ENCODE results near the gene CYP11A1.

CYP11A1 gene

GRCh38 chr15:74388363-74388951 lies 21.0 kb upstream of the CYP11A1 start:
- peak; percentile 19 for DNase-seq
- CTCF ChIA-PET: interaction anchor here (0.9 to 1.9 kb wide), 3 partner anchors 13 to 51 kb away, joined by 3 to 4 read pairs (median 3); no protein-coding TSS in a partner anchor
- Mint-ChIP-seq H3K27me3 (no peaks in the 10 kb centered on the region), H3K36me3 (no peaks in the 10 kb centered on the region), H3K9me3 (no peaks in the 10 kb centered on the region), H3K27ac (no peak overlapping the region), H3K4me1 (peaks cover 54% of the 10 kb centered on the region), H3K4me3 (no peak overlapping the region)

GRCh38 chr15:74387621-74388362 lies 20.3 kb upstream of the CYP11A1 start:
- Mint-ChIP-seq H3K27ac (no peak overlapping the region), H3K9me3 (no peaks in the 10 kb centered on the region)
- CTCF ChIA-PET: interaction anchor here (0.9 to 1.2 kb wide), 2 partner anchors 13 kb away, joined by 3 read pairs; no protein-coding TSS in a partner anchor

GRCh38 chr15:74387141-74387541 lies 19.7 kb upstream of the CYP11A1 start:
- no peaks in the 10 kb centered on the region for H3K9me3 Mint-ChIP-seq
- DNase-seq: no peak
- H3K36me3 Mint-ChIP-seq: no peaks in the 10 kb centered on the region
- no peak overlapping the region for H3K4me3 Mint-ChIP-seq
- peaks cover 57% of the 10 kb centered on the region for H3K4me1 Mint-ChIP-seq
- CTCF ChIA-PET: no interaction called here
- H3K27me3 Mint-ChIP-seq: no peaks in the 10 kb centered on the region
- H3K27ac Mint-ChIP-seq: no peak overlapping the region

More at GRCh38 chr15:74387621-74388362, 20.3 kb upstream of the CYP11A1 start:
- Mint-ChIP-seq H3K4me3 (no peak overlapping the region), H3K27me3 (no peaks in the 10 kb centered on the region), H3K36me3 (no peaks in the 10 kb centered on the region), H3K4me1 (peaks cover 57% of the 10 kb centered on the region)
- no peak for DNase-seq

GRCh38 chr15:74386496-74387140 lies 19.2 kb upstream of the CYP11A1 start:
- Mint-ChIP-seq H3K36me3 (no peaks in the 10 kb centered on the region), H3K4me1 (peaks cover 54% of the 10 kb centered on the region), H3K9me3 (no peaks in the 10 kb centered on the region), H3K4me3 (no peak overlapping the region), H3K27ac (no peak overlapping the region), H3K27me3 (no peaks in the 10 kb centered on the region)
- DNase-seq: no peak
- CTCF ChIA-PET: interaction anchor here (6.2 kb wide), 1 partner anchor 55 kb away, joined by 307 read pairs; the partner anchor contains the start of gene SEMA7A

GRCh38 chr15:74385733-74386132 lies 18.3 kb upstream of the CYP11A1 start:
- peaks cover 49% of the 10 kb centered on the region for H3K4me1 Mint-ChIP-seq
- H3K9me3 Mint-ChIP-seq: no peaks in the 10 kb centered on the region
- no peak for DNase-seq
- H3K27ac Mint-ChIP-seq: peak overlapping the region; percentile 89
- CTCF ChIA-PET: interaction anchor here (0.9 to 6.2 kb wide), 5 partner anchors 15 to 137 kb away, joined by 3 to 307 read pairs (median 3); partner anchors contain the start of gene SEMA7A
- H3K27me3 Mint-ChIP-seq: no peaks in the 10 kb centered on the region
- no peaks in the 10 kb centered on the region for H3K36me3 Mint-ChIP-seq
- H3K4me3 Mint-ChIP-seq: no peak overlapping the region

GRCh38 chr15:74384881-74385643 lies 17.6 kb upstream of the CYP11A1 start:
- peak; percentile 69 for DNase-seq
- no peaks in the 10 kb centered on the region for H3K27me3 Mint-ChIP-seq
- no peaks in the 10 kb centered on the region for H3K9me3 Mint-ChIP-seq
- no peaks in the 10 kb centered on the region for H3K36me3 Mint-ChIP-seq
- H3K4me1 Mint-ChIP-seq: peaks cover 45% of the 10 kb centered on the region
- peak overlapping the region; percentile 89 for H3K27ac Mint-ChIP-seq
- CTCF ChIA-PET: interaction anchor here (0.9 to 6.2 kb wide), 10 partner anchors 8 to 402 kb away, joined by 3 to 307 read pairs (median 4); partner anchors contain the start of genes SEMA7A and UBL7
- no peak overlapping the region for H3K4me3 Mint-ChIP-seq

- no peaks in the 10 kb centered on the region for H3K9me3 Mint-ChIP-seq
- DNase-seq: no peak
- CTCF ChIA-PET: interaction anchor here (0.8 to 6.2 kb wide), 11 partner anchors 8 to 403 kb away, joined by 3 to 307 read pairs (median 4); partner anchors contain the start of genes SEMA7A and UBL7
- H3K4me3 Mint-ChIP-seq: no peak overlapping the region
- no peaks in the 10 kb centered on the region for H3K27me3 Mint-ChIP-seq
- H3K4me1 Mint-ChIP-seq: peaks cover 46% of the 10 kb centered on the region
- peak overlapping the region; percentile 89 for H3K27ac Mint-ChIP-seq
- no peaks in the 10 kb centered on the region for H3K36me3 Mint-ChIP-seq
Observed at GRCh38 chr15:74384566-74384880, 17.1 kb upstream of the CYP11A1 start.

- no peaks in the 10 kb centered on the region for H3K9me3 Mint-ChIP-seq
- peaks cover 52% of the 10 kb centered on the region for H3K4me1 Mint-ChIP-seq
- CTCF ChIA-PET: interaction anchor here (0.8 to 6.2 kb wide), 11 partner anchors 8 to 403 kb away, joined by 3 to 307 read pairs (median 5); partner anchors contain the start of genes SEMA7A and UBL7
- peak; percentile 66 for DNase-seq
- H3K36me3 Mint-ChIP-seq: no peaks in the 10 kb centered on the region
- peak overlapping the region; percentile 89 for H3K27ac Mint-ChIP-seq
- H3K4me3 Mint-ChIP-seq: no peak overlapping the region
- no peaks in the 10 kb centered on the region for H3K27me3 Mint-ChIP-seq
Observed at GRCh38 chr15:74383695-74384565, 16.5 kb upstream of the CYP11A1 start.

GRCh38 chr15:74383286-74383685 lies 15.8 kb upstream of the CYP11A1 start:
- DNase-seq: no peak
- no peaks in the 10 kb centered on the region for H3K9me3 Mint-ChIP-seq
- CTCF ChIA-PET: interaction anchor here (1.2 to 6.2 kb wide), 8 partner anchors 10 to 106 kb away, joined by 5 to 307 read pairs (median 12); partner anchors contain the start of gene SEMA7A
- peaks cover 57% of the 10 kb centered on the region for H3K4me1 Mint-ChIP-seq
- no peaks in the 10 kb centered on the region for H3K27me3 Mint-ChIP-seq
- no peak overlapping the region for H3K27ac Mint-ChIP-seq
- no peak overlapping the region for H3K4me3 Mint-ChIP-seq
- H3K36me3 Mint-ChIP-seq: no peaks in the 10 kb centered on the region

GRCh38 chr15:74382004-74382816 lies 14.8 kb upstream of the CYP11A1 start:
- CTCF ChIA-PET: interaction anchor here (0.6 to 6.2 kb wide), 27 partner anchors 8 to 387 kb away, joined by 3 to 307 read pairs (median 5); partner anchors contain the start of genes SEMA7A and UBL7
- Mint-ChIP-seq H3K9me3 (no peaks in the 10 kb centered on the region), H3K4me3 (no peak overlapping the region), H3K27ac (no peak overlapping the region), H3K4me1 (peaks cover 59% of the 10 kb centered on the region), H3K36me3 (no peaks in the 10 kb centered on the region), H3K27me3 (no peaks in the 10 kb centered on the region)
- peak; percentile 82 for DNase-seq

GRCh38 chr15:74381481-74381880 lies 14.0 kb upstream of the CYP11A1 start:
- H3K27ac Mint-ChIP-seq: peak overlapping the region; percentile 21
- no peak for DNase-seq
- peaks cover 59% of the 10 kb centered on the region for H3K4me1 Mint-ChIP-seq
- H3K9me3 Mint-ChIP-seq: no peaks in the 10 kb centered on the region
- no peak overlapping the region for H3K4me3 Mint-ChIP-seq
- H3K36me3 Mint-ChIP-seq: no peaks in the 10 kb centered on the region
- no peaks in the 10 kb centered on the region for H3K27me3 Mint-ChIP-seq
- CTCF ChIA-PET: interaction anchor here (1.4 to 6.2 kb wide), 8 partner anchors 24 to 251 kb away, joined by 3 to 307 read pairs (median 6); partner anchors contain the start of gene SEMA7A

GRCh38 chr15:74381190-74381453 lies 13.7 kb upstream of the CYP11A1 start:
- H3K27me3 Mint-ChIP-seq: no peaks in the 10 kb centered on the region
- no peak for DNase-seq
- H3K9me3 Mint-ChIP-seq: no peaks in the 10 kb centered on the region
- no peak overlapping the region for H3K4me3 Mint-ChIP-seq
- no peaks in the 10 kb centered on the region for H3K36me3 Mint-ChIP-seq
- peaks cover 59% of the 10 kb centered on the region for H3K4me1 Mint-ChIP-seq
- no peak overlapping the region for H3K27ac Mint-ChIP-seq
- CTCF ChIA-PET: interaction anchor here (1.5 to 6.2 kb wide), 4 partner anchors 50 to 161 kb away, joined by 5 to 307 read pairs (median 14); partner anchors contain the start of gene SEMA7A

All from activated naive CD4-positive, alpha-beta T cell treated with anti-CD3 and anti-CD28 coated beads, Interleukin-2, amount 10 ng/mL, durations not matched to agents 7 days and 5 days (primary cell).